HG02642 (cell line): ENCODE measurements around the gene ATXN1.

Source experiments
- ATAC-seq: cut with Tn5 transposase; IDR thresholded peaks from one replicate; pipeline ENCODE4 v1.9.1; 2021; ENCODE audit warnings: mild to moderate bottlenecking; ENCODE audit not compliant: unreplicated experiment, poor library complexity

Gene ATXN1

GRCh38 chr6:16594849-16595248, 166.4 kb downstream of the ATXN1 start:
- ATAC-seq: no peak

DNA sequence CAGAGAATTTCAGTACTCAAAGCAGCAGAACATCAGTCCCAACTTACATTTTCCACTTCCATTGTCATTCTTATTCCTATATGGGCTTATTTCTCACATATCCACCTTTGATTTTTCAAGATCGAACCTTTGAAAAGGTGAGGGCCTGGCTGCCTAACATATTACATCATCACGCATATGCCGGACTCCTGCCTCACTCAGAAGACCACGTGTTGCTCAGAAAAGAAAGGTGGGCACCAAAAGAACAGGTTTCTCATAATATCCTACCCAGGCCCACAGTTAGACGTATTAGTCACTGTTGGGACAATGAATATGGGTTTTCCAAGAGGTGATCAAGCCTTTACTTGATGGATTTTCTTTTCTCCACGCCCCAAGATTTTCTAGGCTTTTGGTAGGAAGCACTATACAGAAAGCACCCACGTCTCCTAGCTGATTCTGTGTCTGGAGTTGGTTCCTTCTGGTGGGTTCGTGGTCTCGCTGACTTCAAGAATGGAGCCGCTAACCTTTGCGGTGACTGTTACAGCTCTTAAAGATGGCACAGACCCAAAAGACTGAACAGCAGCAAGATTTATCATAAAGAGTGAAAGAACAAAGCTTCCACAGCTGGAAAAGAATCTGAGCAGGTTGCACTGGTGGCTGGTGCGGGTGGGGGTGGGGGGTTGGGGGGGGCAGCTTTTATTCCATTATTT, 168.9 kb downstream of the ATXN1 start:
- ATAC-seq: no peak

- peak; percentile 86 for ATAC-seq
Observed at GRCh38 chr6:16591396-16592222, 169.7 kb downstream of the ATXN1 start.

GRCh38 chr6:16585805-16586204, 175.5 kb downstream of the ATXN1 start:
- no peak for ATAC-seq

DNA sequence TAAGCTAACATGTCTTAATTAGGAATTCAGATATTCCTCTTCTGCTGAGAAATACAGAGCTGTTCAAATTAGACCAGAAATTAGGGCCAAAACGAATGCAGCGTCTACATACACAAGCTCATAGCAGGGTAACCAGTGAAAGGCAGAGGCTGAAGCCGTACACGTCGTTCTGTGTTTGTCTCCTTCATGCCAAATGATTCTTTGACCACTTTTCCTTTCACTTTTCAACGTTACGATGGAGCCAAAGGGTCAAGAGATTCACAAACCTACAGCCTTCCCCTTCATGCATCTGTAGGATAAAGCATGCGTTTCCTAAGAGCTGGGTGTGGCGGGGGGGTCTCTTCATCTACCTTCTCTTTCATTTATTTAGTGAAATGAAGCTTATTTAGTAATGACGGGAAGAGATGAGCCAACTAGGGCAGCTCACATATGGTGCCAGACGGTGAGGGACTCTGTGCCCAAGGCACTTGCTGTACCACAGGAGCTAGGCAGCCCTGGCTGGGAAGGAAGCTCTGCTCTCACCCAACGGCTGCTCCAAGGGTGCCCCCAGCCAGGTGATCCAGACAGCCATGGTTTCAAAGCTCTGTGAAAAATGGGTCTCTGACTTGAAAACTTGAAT, 178.0 kb downstream of the ATXN1 start:
- no peak for ATAC-seq

DNA sequence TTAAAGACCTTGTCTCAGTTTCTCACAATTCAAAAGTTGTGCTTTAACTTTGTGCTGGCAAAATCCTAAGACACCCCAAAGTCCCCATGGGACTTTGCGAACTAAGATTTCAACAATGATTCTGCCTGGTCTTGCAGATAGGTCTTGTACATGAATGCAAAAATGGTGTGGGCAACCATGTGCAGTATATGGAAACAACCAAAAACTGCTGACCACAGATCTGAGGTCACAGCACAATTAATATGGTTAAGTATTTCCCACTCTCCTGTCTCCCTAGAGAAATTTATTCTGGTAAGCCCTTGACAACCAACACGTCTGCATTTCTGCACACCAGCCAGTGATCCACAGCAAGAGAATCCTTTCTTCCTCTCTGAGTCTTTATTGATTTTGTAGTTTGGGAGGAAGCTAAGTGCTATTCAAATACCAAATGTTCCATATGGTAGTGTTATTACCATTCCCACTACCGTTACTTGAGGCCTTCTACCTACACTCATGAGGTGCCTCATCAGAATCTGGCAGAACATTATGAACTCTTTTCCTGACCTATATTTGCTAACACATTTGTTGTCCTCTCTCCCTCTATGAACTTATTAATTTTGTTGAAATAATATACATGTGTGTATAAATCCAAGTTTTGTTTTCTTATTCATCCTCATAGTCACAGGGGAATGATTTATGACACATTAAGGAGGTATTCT, 178.7 kb downstream of the ATXN1 start:
- ATAC-seq: no peak

GRCh38 chr6:16578695-16579285, 182.5 kb downstream of the ATXN1 start:
- ATAC-seq: no peak

GRCh38 chr6:16576451-16577368, 184.6 kb downstream of the ATXN1 start:
- ATAC-seq: peak; percentile 95

DNA sequence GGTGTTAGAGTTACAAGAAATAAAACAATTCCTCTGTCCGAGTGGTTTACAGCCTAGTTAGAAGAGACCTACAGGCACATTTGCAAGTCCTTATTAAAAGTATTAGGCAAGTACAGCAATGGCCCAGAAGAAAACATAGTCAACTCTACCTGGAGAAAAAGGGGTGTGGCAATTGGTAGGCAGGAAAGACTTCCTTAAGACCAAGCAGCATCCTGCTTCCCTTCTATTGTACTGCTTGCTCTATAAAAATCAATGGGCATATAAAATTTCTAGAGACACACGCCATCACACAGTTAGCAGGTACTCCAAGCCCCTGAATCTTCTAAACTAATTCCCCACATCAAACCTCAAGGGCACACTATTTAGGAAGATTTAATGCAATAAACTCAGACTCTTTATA, 185.6 kb downstream of the ATXN1 start:
- no peak for ATAC-seq

DNA sequence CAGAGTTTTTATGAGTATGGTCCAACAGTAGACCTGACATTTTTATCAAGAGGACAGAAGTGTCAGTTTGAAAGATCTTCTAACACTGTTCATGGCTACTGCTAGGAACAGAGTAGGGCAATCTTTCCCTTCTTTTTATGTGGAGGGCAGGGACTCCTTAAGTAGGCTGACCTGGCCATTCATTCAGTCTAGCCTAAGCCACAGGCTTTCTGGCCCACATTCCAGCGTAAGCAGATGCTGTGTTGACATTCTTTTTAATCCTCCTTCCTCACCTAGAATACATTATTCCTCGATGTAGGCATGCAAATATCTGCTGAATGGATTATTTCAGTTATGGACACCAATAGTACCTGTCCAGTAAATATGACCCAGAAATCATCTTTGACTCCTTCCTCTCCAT, 188.3 kb downstream of the ATXN1 start:
- ATAC-seq: no peak

- ATAC-seq: no peak
Observed at GRCh38 chr6:16572317-16572716, 188.9 kb downstream of the ATXN1 start.

DNA sequence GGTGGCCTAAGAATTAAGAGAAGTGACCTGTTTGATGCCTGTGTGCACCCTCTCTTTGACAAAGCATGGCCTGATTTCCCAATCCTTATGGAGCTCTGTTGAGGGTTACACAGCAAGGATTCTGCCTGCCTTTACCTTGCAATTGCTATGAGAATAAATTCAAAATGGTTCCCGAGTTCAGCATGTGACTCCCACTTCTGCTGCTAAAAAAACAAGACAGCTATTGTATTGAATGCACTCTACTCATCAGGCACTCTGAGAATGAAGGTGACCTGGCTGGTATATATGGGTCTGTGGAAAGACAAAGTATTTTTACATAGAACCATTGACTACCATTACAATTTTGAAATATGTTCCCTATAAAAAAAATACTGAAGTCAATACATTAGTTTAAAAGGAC, 190.3 kb downstream of the ATXN1 start:
- no peak for ATAC-seq

DNA sequence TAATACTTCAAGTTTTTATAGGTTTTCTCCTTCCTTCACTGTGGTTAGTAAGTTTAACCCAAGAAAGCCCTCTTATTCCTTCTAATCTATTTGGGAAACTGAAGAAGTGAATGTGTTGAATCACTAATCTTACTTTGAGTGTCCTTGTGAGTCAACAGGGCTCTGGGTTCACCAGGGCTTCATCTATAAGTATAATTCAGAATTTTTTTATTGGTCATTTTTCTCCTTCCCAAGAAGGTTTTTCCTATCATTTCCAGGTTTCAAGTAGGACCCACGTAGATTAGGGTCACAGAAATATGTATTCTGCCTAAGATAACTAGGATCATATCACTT, 191.1 kb downstream of the ATXN1 start:
- ATAC-seq: no peak

- no peak for ATAC-seq
Observed at GRCh38 chr6:16568128-16568527, 193.1 kb downstream of the ATXN1 start.

- no peak for ATAC-seq
Observed at GRCh38 chr6:16567071-16567470, 194.2 kb downstream of the ATXN1 start.

DNA sequence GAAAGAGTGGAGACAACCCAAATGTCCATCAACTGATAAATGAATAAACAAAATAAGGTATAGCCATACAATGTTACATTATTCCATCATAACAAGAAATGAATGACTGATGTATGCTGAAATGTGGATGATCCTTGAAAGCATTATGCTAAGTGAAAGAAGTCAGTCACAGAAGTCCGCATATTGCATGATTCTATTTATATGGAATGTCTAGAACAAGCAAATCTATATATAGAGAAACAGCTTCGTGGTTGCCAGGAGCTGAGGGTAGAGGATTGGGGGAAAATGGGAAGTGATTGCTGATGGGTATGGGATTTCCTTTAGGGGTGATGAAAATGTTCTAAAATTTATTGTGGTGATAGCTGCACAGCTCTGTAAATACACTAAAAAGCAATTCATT, 196.8 kb downstream of the ATXN1 start:
- ATAC-seq: no peak

- ATAC-seq: no peak
Observed at GRCh38 chr6:16563628-16564240, 197.5 kb downstream of the ATXN1 start.

DNA sequence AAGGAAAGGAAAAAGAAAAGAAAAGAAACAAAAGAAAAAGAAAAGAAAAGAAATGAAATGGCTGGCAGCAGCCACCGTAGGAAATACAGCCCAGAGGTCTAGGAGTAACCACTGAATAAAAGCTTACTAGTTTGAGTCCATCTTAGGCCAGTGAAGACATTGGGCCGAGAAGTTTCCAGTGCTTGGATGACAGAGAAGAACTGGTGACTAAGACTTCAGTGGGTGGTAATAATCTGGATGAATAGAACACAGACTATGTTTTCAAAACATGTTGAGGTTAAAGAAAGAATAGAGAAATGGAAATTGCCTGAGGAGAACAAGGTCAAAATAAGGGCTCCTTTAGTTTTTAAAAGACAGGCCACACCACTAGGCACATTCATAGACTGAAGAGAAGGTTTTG, 198.8 kb downstream of the ATXN1 start:
- ATAC-seq: no peak

GRCh38 chr6:16559071-16559470, 202.2 kb downstream of the ATXN1 start:
- no peak for ATAC-seq
